Erythroblast (primary cell): ENCODE data around the gene KIF6.

ENCODE experiments used
- GATA1 ChIP-seq: IDR thresholded peaks from 2 replicates; pipeline ENCODE4 v1.6.1; 2011; ENCODE audit warnings: low read depth, mild to moderate bottlenecking, control low read depth, low read length, moderate library complexity
- POLR2A ChIP-seq: IDR thresholded peaks from 2 replicates; pipeline ENCODE4 v1.6.1; 2011; ENCODE audit warnings: mild to moderate bottlenecking, low read length

GRCh38 chr6:39464067-39464466, 261.1 kb downstream of the KIF6 start:
- TF ChIP-seq POLR2A (no peak), GATA1 (no peak)
